ENCODE measurements around the gene LSM2.
A peak's percentile ranks its signal among the peaks of the same experiment; 100 is the strongest.
"Not testable (repeated sequence)": the region's sequence is repeated elsewhere in the genome, so short reads cannot be mapped to it uniquely, and the experiment has no call there.

Gene LSM2

GRCh38 chr6:31838114-31838553 is 31.4 kb upstream of the LSM2 start:
- H3K27ac ChIP-seq (ENCODE audit: low read depth in 2 of 2, low read length in 2 of 2); H3K9ac ChIP-seq (ENCODE audit: low read depth in 1 of 2, low read length in 2 of 2); H3K9me3 ChIP-seq (ENCODE audit: control insufficient read depth in 2 of 2, low read length in 2 of 2); H3K4me3 ChIP-seq (ENCODE audit: low read length in 2 of 2); H3K27me3 ChIP-seq (ENCODE audit: control insufficient read depth in 2 of 2, insufficient read depth in 2 of 2, low read length in 2 of 2): not testable (repeated sequence)
- H3K36me3 ChIP-seq (ENCODE audit: control insufficient read depth in 2 of 2, insufficient read depth in 2 of 2, low read length in 2 of 2), result peaks cover 32 to 43% of the 10 kb centered on the region in 2 donors
- peaks cover 24 to 39% of the 10 kb centered on the region in 2 donors for H3K4me1 ChIP-seq (ENCODE audit: control insufficient read depth in 2 of 2, insufficient read depth in 2 of 2, low read length in 2 of 2)

- no peaks in the 10 kb centered on the region for H3K9me3 ChIP-seq (ENCODE audit: control insufficient read depth in 2 of 2, low read length in 2 of 2)
- H3K4me3 ChIP-seq (ENCODE audit: low read length in 2 of 2), result peak overlapping the region; percentile 20 to 89
- no peaks in the 10 kb centered on the region for H3K27me3 ChIP-seq (ENCODE audit: control insufficient read depth in 2 of 2, insufficient read depth in 2 of 2, low read length in 2 of 2)
- peak overlapping the region; percentile 49 to 98 for H3K9ac ChIP-seq (ENCODE audit: low read depth in 1 of 2, low read length in 2 of 2)
- peaks cover 29 to 44% of the 10 kb centered on the region in 2 donors for H3K4me1 ChIP-seq (ENCODE audit: control insufficient read depth in 2 of 2, insufficient read depth in 2 of 2, low read length in 2 of 2)
- H3K36me3 ChIP-seq (ENCODE audit: control insufficient read depth in 2 of 2, insufficient read depth in 2 of 2, low read length in 2 of 2), result peaks cover 32 to 43% of the 10 kb centered on the region in 2 donors
- H3K27ac ChIP-seq (ENCODE audit: low read depth in 2 of 2, low read length in 2 of 2), result peak overlapping the region; percentile 51 to 95
These were observed 30.8 kb upstream of the LSM2 start for GRCh38 chr6:31837369-31838113.

- peak overlapping the region; percentile 89 to 99 for H3K4me3 ChIP-seq (ENCODE audit: low read length in 2 of 2)
- H3K36me3 ChIP-seq (ENCODE audit: control insufficient read depth in 2 of 2, insufficient read depth in 2 of 2, low read length in 2 of 2), result peaks cover 32 to 43% of the 10 kb centered on the region in 2 donors
These were observed 30.0 kb upstream of the LSM2 start for GRCh38 chr6:31836474-31837368.

GRCh38 chr6:31836047-31836473 is 29.3 kb upstream of the LSM2 start:
- no peaks in the 10 kb centered on the region for H3K27me3 ChIP-seq (ENCODE audit: control insufficient read depth in 2 of 2, insufficient read depth in 2 of 2, low read length in 2 of 2)

More at GRCh38 chr6:31836474-31837368, 30.0 kb upstream of the LSM2 start:
- peaks cover 32 to 45% of the 10 kb centered on the region in 2 donors for H3K4me1 ChIP-seq (ENCODE audit: control insufficient read depth in 2 of 2, insufficient read depth in 2 of 2, low read length in 2 of 2)
- H3K27me3 ChIP-seq (ENCODE audit: control insufficient read depth in 2 of 2, insufficient read depth in 2 of 2, low read length in 2 of 2), result no peaks in the 10 kb centered on the region
- peak overlapping the region; percentile 90 to 98 for H3K9ac ChIP-seq (ENCODE audit: low read depth in 1 of 2, low read length in 2 of 2)
- H3K9me3 ChIP-seq (ENCODE audit: control insufficient read depth in 2 of 2, low read length in 2 of 2), result no peaks in the 10 kb centered on the region
- H3K27ac ChIP-seq (ENCODE audit: low read depth in 2 of 2, low read length in 2 of 2), result peak overlapping the region; percentile 51 to 95

GRCh38 chr6:31834367-31835250 is 27.8 kb upstream of the LSM2 start:
- H3K36me3 ChIP-seq (ENCODE audit: control insufficient read depth in 2 of 2, insufficient read depth in 2 of 2, low read length in 2 of 2), result peaks cover 22 to 29% of the 10 kb centered on the region in 2 donors
- peak overlapping the region; percentile 89 to 99 for H3K4me3 ChIP-seq (ENCODE audit: low read length in 2 of 2)
- peak overlapping the region; percentile 90 to 98 for H3K9ac ChIP-seq (ENCODE audit: low read depth in 1 of 2, low read length in 2 of 2)
- H3K9me3 ChIP-seq (ENCODE audit: control insufficient read depth in 2 of 2, low read length in 2 of 2), result no peaks in the 10 kb centered on the region
- H3K27ac ChIP-seq (ENCODE audit: low read depth in 2 of 2, low read length in 2 of 2), result peak overlapping the region; percentile 88 to 95
- H3K4me1 ChIP-seq (ENCODE audit: control insufficient read depth in 2 of 2, insufficient read depth in 2 of 2, low read length in 2 of 2), result peaks cover 43 to 56% of the 10 kb centered on the region in 2 donors
- no peaks in the 10 kb centered on the region for H3K27me3 ChIP-seq (ENCODE audit: control insufficient read depth in 2 of 2, insufficient read depth in 2 of 2, low read length in 2 of 2)

More at GRCh38 chr6:31836047-31836473, 29.3 kb upstream of the LSM2 start:
- Histone ChIP-seq H3K27ac (ENCODE audit: low read depth in 2 of 2, low read length in 2 of 2) (peak overlapping the region; percentile 51 to 95), H3K36me3 (ENCODE audit: control insufficient read depth in 2 of 2, insufficient read depth in 2 of 2, low read length in 2 of 2) (peaks cover 32 to 43% of the 10 kb centered on the region in 2 donors), H3K4me1 (ENCODE audit: control insufficient read depth in 2 of 2, insufficient read depth in 2 of 2, low read length in 2 of 2) (peaks cover 39 to 51% of the 10 kb centered on the region in 2 donors), H3K9me3 (ENCODE audit: control insufficient read depth in 2 of 2, low read length in 2 of 2) (no peaks in the 10 kb centered on the region), H3K4me3 (ENCODE audit: low read length in 2 of 2) (peak overlapping the region; percentile 89 to 99), H3K9ac (ENCODE audit: low read depth in 1 of 2, low read length in 2 of 2) (peak overlapping the region; percentile 90 to 98)

- H3K27me3 ChIP-seq (ENCODE audit: control insufficient read depth in 2 of 2, insufficient read depth in 2 of 2, low read length in 2 of 2), result no peaks in the 10 kb centered on the region
- peak overlapping the region; percentile 79 to 92 for H3K27ac ChIP-seq (ENCODE audit: low read depth in 2 of 2, low read length in 2 of 2)
- peaks cover 0 to 3% of the 10 kb centered on the region in 2 donors for H3K36me3 ChIP-seq (ENCODE audit: control insufficient read depth in 2 of 2, insufficient read depth in 2 of 2, low read length in 2 of 2)
- peaks cover 32 to 40% of the 10 kb centered on the region in 2 donors for H3K4me1 ChIP-seq (ENCODE audit: control insufficient read depth in 2 of 2, insufficient read depth in 2 of 2, low read length in 2 of 2)
- peak overlapping the region; percentile 77 to 83 for H3K4me3 ChIP-seq (ENCODE audit: low read length in 2 of 2)
- peak overlapping the region; percentile 43 to 89 for H3K9ac ChIP-seq (ENCODE audit: low read depth in 1 of 2, low read length in 2 of 2)
- no peaks in the 10 kb centered on the region for H3K9me3 ChIP-seq (ENCODE audit: control insufficient read depth in 2 of 2, low read length in 2 of 2)
These were observed 24.8 kb upstream of the LSM2 start for GRCh38 chr6:31831350-31832215.

GRCh38 chr6:31830886-31831335 is 24.1 kb upstream of the LSM2 start:
- H3K27me3 ChIP-seq (ENCODE audit: control insufficient read depth in 2 of 2, insufficient read depth in 2 of 2, low read length in 2 of 2), result no peaks in the 10 kb centered on the region
- H3K4me1 ChIP-seq (ENCODE audit: control insufficient read depth in 2 of 2, insufficient read depth in 2 of 2, low read length in 2 of 2), result peaks cover 30 to 38% of the 10 kb centered on the region in 2 donors
- peak overlapping the region; percentile 77 to 83 for H3K4me3 ChIP-seq (ENCODE audit: low read length in 2 of 2)
- H3K36me3 ChIP-seq (ENCODE audit: control insufficient read depth in 2 of 2, insufficient read depth in 2 of 2, low read length in 2 of 2), result no peaks in the 10 kb centered on the region
- H3K9ac ChIP-seq (ENCODE audit: low read depth in 1 of 2, low read length in 2 of 2), result peak overlapping the region; percentile 43 to 89
- H3K27ac ChIP-seq (ENCODE audit: low read depth in 2 of 2, low read length in 2 of 2), result peak overlapping the region; percentile 79 to 92
- H3K9me3 ChIP-seq (ENCODE audit: control insufficient read depth in 2 of 2, low read length in 2 of 2), result no peaks in the 10 kb centered on the region

GRCh38 chr6:31829633-31830283 is 23.0 kb upstream of the LSM2 start:
- Histone ChIP-seq H3K4me1 (ENCODE audit: control insufficient read depth in 2 of 2, insufficient read depth in 2 of 2, low read length in 2 of 2) (peaks cover 34 to 37% of the 10 kb centered on the region in 2 donors), H3K27me3 (ENCODE audit: control insufficient read depth in 2 of 2, insufficient read depth in 2 of 2, low read length in 2 of 2) (no peaks in the 10 kb centered on the region), H3K36me3 (ENCODE audit: control insufficient read depth in 2 of 2, insufficient read depth in 2 of 2, low read length in 2 of 2) (no peaks in the 10 kb centered on the region), H3K9me3 (ENCODE audit: control insufficient read depth in 2 of 2, low read length in 2 of 2) (no peaks in the 10 kb centered on the region), H3K9ac (ENCODE audit: low read depth in 1 of 2, low read length in 2 of 2) (peak overlapping the region; percentile 64 to 89), H3K27ac (ENCODE audit: low read depth in 2 of 2, low read length in 2 of 2) (peak overlapping the region; percentile 79 to 92), H3K4me3 (ENCODE audit: low read length in 2 of 2) (peak overlapping the region; percentile 77 to 83)

Measured in mucosa of rectum (tissue), 2 donors.